MCF 10A (cell line): ENCODE results near the gene SELPLG. TPM values are rescaled to one million over a fixed set of nuclear protein-coding genes. Genes with fewer than 3 reads are reported as not detected.

Experiments
- BruUV-seq: library from RNA; stranded (reverse); fragments of 400-500 nt; replicated peaks from 2 replicates; lab custom pipeline; 2021; lab: Mats Ljungman, UMichigan
- CTCF ChIA-PET: fragments of 300-600 bp; sonication (Branson Sonifier 250); formaldehyde crosslinking; extraction: SDS; loops from one replicate; lab custom pipeline; 2021; ENCODE audit warnings: antibody characterized with exemption, inconsistent platforms; lab: Yijun Ruan, JAX
- POLR2A ChIA-PET: fragments of 300-600, 350-650 bp; sonication (Branson Sonifier 250); formaldehyde crosslinking; extraction: SDS; loops from one replicate; lab custom pipeline; 2020; ENCODE audit warnings: antibody characterized with exemption, inconsistent platforms; lab: Yijun Ruan, JAX
- DNase-seq: peaks from one replicate; pipeline ENCODE4 v3.0.0-alpha.2; 2018; ENCODE audit not compliant: unreplicated experiment
- H3K27ac Mint-ChIP-seq: one replicate; pipeline ENCODE4 v1.8.0; 2022; ENCODE audit warnings: mild to moderate bottlenecking, low read depth, mixed read lengths; ENCODE audit not compliant: unreplicated experiment
- H3K27me3 Mint-ChIP-seq: one replicate; pipeline ENCODE4 v1.8.0; 2022; ENCODE audit warnings: mixed read lengths; ENCODE audit not compliant: insufficient read depth, unreplicated experiment
- H3K36me3 Mint-ChIP-seq: one replicate; pipeline ENCODE4 v1.8.0; 2022; ENCODE audit warnings: mild to moderate bottlenecking, moderate library complexity, mixed read lengths; ENCODE audit not compliant: insufficient read depth, unreplicated experiment
- H3K4me1 Mint-ChIP-seq: one replicate; pipeline ENCODE4 v1.8.0; 2022; ENCODE audit warnings: mixed read lengths; ENCODE audit not compliant: insufficient read depth, unreplicated experiment
- H3K4me3 Mint-ChIP-seq: one replicate; pipeline ENCODE4 v1.8.0; 2022; ENCODE audit warnings: mild to moderate bottlenecking, moderate library complexity, mixed read lengths; ENCODE audit not compliant: unreplicated experiment
- H3K9me3 Mint-ChIP-seq: one replicate; pipeline ENCODE4 v1.8.0; 2022; ENCODE audit warnings: mixed read lengths; ENCODE audit not compliant: unreplicated experiment
- CTCF ChIP-seq: fragments of 200-600 bp; IDR thresholded peaks from one replicate; pipeline ENCODE4 v1.8.0; 2022; ENCODE audit warnings: antibody characterized with exemption, mild to moderate bottlenecking; ENCODE audit not compliant: unreplicated experiment
- intact Hi-C: fragments of 100-400 bp; cut with micrococcal nuclease; formaldehyde crosslinking; loops from 2 replicates; pipeline ENCODE4 v1.14.1; 2022
- total RNA-seq: library from RNA; stranded (reverse); gene quantifications from 2 replicates; pipeline ENCODE4 v1.2.3, GENCODE V29; 2022

Gene SELPLG
- total RNA-seq, 1 experiment from 2014 or later: 0.86 TPM

DNA sequence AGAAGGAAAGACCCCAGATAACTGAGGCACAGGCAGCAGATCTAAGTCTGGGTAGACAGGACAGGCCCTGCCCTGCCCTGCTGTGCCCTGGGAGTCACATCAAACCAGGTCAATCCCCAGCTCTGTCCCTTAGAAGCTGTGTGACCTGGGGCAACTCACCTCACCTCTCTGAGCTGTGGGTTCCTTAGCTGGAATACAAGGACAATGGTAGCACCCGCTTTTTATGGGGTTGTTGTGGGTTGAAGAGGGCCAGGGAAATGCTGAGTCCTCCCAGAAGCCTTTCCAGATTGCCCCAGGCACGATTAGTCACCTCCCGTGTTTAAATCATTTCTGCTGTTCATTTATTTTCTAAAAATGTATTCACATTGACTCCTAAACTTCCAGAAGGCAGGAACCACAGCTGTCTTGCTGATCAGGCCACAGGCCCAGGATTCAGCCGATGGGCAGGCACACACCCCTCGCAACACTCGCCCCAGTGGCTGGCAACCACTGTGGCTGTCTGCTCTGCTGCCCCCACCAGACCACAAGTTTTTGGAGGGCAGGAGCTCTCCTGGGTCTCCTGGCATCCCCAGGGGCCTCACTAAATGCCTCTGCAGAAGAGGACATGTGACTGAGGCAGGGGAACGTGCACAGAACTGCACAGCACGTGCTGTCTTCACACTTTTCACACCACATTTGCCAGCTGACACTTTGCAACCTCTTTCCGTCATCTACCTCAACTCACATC is 3.0 kb downstream of the SELPLG start:
- H3K27ac Mint-ChIP-seq: peak overlapping the region; percentile 1
- POLR2A ChIA-PET: interaction anchor here (0.6 to 4.3 kb wide), 8 partner anchors 9 to 477 kb away, joined by 3 to 29 read pairs (median 4); partner anchors contain the start of genes ISCU and SART3
- no peaks in the 10 kb centered on the region for H3K36me3 Mint-ChIP-seq
- peaks cover 15% of the 10 kb centered on the region for H3K4me1 Mint-ChIP-seq
- H3K9me3 Mint-ChIP-seq: no peaks in the 10 kb centered on the region
- no TSS peak for BruUV-seq
- no peak overlapping the region for H3K4me3 Mint-ChIP-seq
- H3K27me3 Mint-ChIP-seq: no peaks in the 10 kb centered on the region
- TF ChIP-seq CTCF: no peak
- DNase-seq: peak; percentile 92
- intact Hi-C loops: no loop called here
- CTCF ChIA-PET: interaction anchor here (0.7 to 6.2 kb wide), 6 partner anchors 13 to 712 kb away, joined by 3 to 64 read pairs (median 4); no protein-coding TSS in a partner anchor

GRCh38 chr12:108629824-108630476 is 3.7 kb downstream of the SELPLG start:
- CTCF ChIA-PET: interaction anchor here (1.1 to 6.2 kb wide), 3 partner anchors 12 to 173 kb away, joined by 3 to 64 read pairs (median 5); no protein-coding TSS in a partner anchor
- intact Hi-C loops: no loop called here
- BruUV-seq: no TSS peak

DNA sequence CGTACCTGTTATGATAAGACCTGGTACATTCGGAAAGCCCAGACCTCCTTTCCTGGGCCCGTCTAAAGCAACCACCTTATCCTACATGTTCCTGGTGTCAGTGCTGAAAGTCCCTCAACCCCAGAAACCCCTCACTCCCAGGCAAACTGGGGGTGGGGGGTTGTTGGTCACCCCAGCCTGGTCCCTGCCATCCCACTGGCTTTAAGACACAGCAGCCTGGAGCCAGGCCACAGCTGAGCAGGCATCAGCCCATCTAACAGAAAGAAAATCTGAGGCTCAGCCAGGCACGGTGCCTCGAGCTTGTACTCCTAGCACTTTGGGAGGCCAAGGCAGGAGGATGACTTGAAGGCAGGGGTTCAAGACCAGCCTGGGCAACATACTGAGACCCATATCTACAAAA is 4.5 kb downstream of the SELPLG start:
- Mint-ChIP-seq H3K36me3 (no peaks in the 10 kb centered on the region), H3K27me3 (no peaks in the 10 kb centered on the region), H3K4me1 (peaks cover 15% of the 10 kb centered on the region), H3K9me3 (no peaks in the 10 kb centered on the region), H3K27ac (no peak overlapping the region), H3K4me3 (no peak overlapping the region)
- BruUV-seq: no TSS peak
- DNase-seq: no peak
- TF ChIP-seq CTCF: no peak
- ChIA-PET POLR2A (interaction anchor here (0.6 to 4.3 kb wide), 3 partner anchors 13 to 68 kb away, joined by 3 to 29 read pairs (median 3); partner anchors contain the start of genes ISCU and SART3), CTCF (interaction anchor here (6.2 kb wide), 1 partner anchor 11 kb away, joined by 64 read pairs; no protein-coding TSS in a partner anchor)
- intact Hi-C loops: no loop called here

More at GRCh38 chr12:108629824-108630476, 3.7 kb downstream of the SELPLG start:
- POLR2A ChIA-PET: interaction anchor here (0.6 to 4.3 kb wide), 6 partner anchors 9 to 168 kb away, joined by 3 to 29 read pairs (median 3); partner anchors contain the start of genes ISCU and SART3
- Mint-ChIP-seq H3K27me3 (no peaks in the 10 kb centered on the region), H3K4me3 (no peak overlapping the region), H3K9me3 (no peaks in the 10 kb centered on the region), H3K36me3 (no peaks in the 10 kb centered on the region), H3K4me1 (peaks cover 15% of the 10 kb centered on the region), H3K27ac (peak overlapping the region; percentile 1)
- DNase-seq: peak; percentile 81
- TF ChIP-seq CTCF: no peak
